ENCODE data around the gene CAPN15. TPM values are rescaled to one million over a fixed set of nuclear protein-coding genes. Genes with fewer than 3 reads are reported as not detected.

Gene CAPN15
- total and polyA plus RNA-seq, 9 of the 15 experiments (the other 6 are each of a cell fraction or from before 2014, with no cell fraction given): 0.62 to 111 (median 14.2) TPM

- 76% methylated on average over 6 of the region's 19 CpGs for WGBS (ENCODE audit: insufficient coverage, low coverage, missing lambda C conversion rate)
- DNase-seq (ENCODE audit: extremely low read depth in 1 of 4, low spot score in 3 of 4) (no peak), FAIRE-seq (no peak), ATAC-seq (no peak)
- H3K79me2 ChIP-seq (ENCODE audit: control insufficient read depth, insufficient read depth, low read length): no peaks in the 10 kb centered on the region
- H3K36me3 ChIP-seq (ENCODE audit: control insufficient read depth, insufficient read depth, low read length): peaks cover 11% of the 10 kb centered on the region; the same call in 1 of the 3 replicates
- H3K27me3 ChIP-seq (ENCODE audit: control insufficient read depth in 2 of 2, insufficient read depth in 2 of 2, low read length in 2 of 2): no peaks in the 10 kb centered on the region
- H2AFZ ChIP-seq (ENCODE audit: low read depth, low read length): no peak overlapping the region
- intact Hi-C loops (cut with micrococcal nuclease) (no loop called here), in situ Hi-C loops (cut with MboI) (no loop called here)
- peak overlapping the region in 1 of 2 experiments; percentile 58; a peak in 2 of 4 replicates for H3K9ac ChIP-seq (ENCODE audit: insufficient read depth in 1 of 2, low read depth in 2 of 2, low read length in 2 of 2)
- H3K27ac ChIP-seq (ENCODE audit: extremely low read depth, low read depth, low read length): no peak overlapping the region
- no peaks in the 10 kb centered on the region for H4K20me1 ChIP-seq (replicated peaks; ENCODE audit: control insufficient read depth, insufficient read depth, low read length)
- TF ChIP-seq NR2C1 (IDR thresholded peaks at IDR 0.05) (no peak), NR2C1 (tag; IDR thresholded peaks at IDR 0.05) (no peak), HES1 (IDR thresholded peaks at IDR 0.05; ENCODE audit: low read depth) (no peak), POLR2G (IDR thresholded peaks at IDR 0.05; ENCODE audit: low read depth, low read length) (peak; percentile 56), PHB2 (IDR thresholded peaks at IDR 0.05; ENCODE audit: low read depth) (no peak), ZBTB33 (CRISPR knock-in tag; IDR thresholded peaks at IDR 0.05) (peak; percentile 53), ARID2 (IDR thresholded peaks at IDR 0.05) (no peak)
- POLR2A ChIA-PET: interaction anchor here (1.0 to 3.0 kb wide), 3 partner anchors 14 to 47 kb away, joined by 3 to 9 read pairs (median 4); partner anchors contain the start of gene NHLRC4
- no peak overlapping the region for H3K4me3 ChIP-seq
- no peak overlapping the region for H3K4me2 ChIP-seq (ENCODE audit: insufficient read depth, low read length)
- H3K9me1 ChIP-seq (ENCODE audit: control insufficient read depth, insufficient read depth, low read length): no peaks in the 10 kb centered on the region
- H3K4me1 ChIP-seq (replicated peaks in 1 of 2; ENCODE audit: control insufficient read depth in 2 of 2, insufficient read depth in 2 of 2, low read length in 2 of 2): peaks cover 2 to 62% of the 10 kb centered on the region in 2 experiments; a peak in 3 of 5 replicates
- no TSS peak for BruUV-seq (replicated peaks)
- no peaks in the 10 kb centered on the region for H3K9me3 ChIP-seq (replicated peaks; ENCODE audit: control insufficient read depth, insufficient read depth, low read depth, low read length)
- CTCF ChIA-PET (ENCODE audit: low intra/inter-chr PET ratio): no interaction called here
Observed at GRCh38 chr16:519425-519824, 8.1 kb upstream of the CAPN15 start.

All from K562 (cell line).